Stimulated activated CD4-positive, alpha-beta T cell treated with anti-CD3 and anti-CD28 coated beads, Interleukin-4, amount 100 ng/mL, for 24 hours (primary cell): ENCODE measurements around the gene ARPIN.
"Not testable (repeated sequence)": the region's sequence is repeated elsewhere in the genome, so short reads cannot be mapped to it uniquely, and the experiment has no call there.

Experiments used
- DNase-seq: peaks from one replicate; pipeline ENCODE4 v3.0.0-alpha.2; 2020

Gene ARPIN

DNA sequence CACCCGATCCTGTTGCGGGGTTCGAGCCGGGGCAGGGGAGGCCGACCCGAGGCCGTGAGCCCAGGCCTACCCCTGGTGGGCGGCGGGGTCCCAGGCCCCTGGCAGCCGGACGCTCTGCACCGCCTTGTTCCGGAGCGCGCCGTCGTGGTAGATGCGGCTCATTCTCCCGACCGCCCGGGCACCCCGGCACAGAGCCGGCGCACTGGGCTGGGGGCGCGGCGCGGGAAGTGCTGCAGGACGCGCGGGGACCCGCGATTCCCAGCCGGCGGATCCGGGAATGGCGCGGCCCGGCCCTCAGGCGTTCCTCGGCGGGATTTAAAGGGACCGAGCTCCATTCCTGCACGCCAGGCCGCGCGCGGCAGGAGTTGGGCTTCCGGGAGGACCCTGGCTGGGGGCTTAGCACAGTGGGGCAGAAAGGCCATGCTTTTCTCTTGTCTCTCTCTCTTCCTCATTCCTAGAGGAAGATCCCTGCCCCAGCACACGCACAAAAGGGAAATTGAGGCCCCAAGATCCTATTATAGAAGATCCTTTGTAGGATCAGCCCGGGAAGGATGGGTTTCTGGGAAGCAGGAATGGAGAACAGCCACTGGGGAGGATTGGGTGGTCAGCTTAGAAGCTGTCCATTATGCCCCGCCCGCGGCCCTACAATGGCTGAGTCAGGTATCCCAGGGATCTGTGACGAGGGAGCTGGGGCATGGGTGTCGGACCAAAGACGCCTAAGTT is at the start of gene ARPIN:
Gene ARPIN, minus strand, starts transcription at position 279 of the 723 bp plus-strand sequence. Its CDS starts 117 bp downstream, at position 162.
- no peak for DNase-seq

DNA sequence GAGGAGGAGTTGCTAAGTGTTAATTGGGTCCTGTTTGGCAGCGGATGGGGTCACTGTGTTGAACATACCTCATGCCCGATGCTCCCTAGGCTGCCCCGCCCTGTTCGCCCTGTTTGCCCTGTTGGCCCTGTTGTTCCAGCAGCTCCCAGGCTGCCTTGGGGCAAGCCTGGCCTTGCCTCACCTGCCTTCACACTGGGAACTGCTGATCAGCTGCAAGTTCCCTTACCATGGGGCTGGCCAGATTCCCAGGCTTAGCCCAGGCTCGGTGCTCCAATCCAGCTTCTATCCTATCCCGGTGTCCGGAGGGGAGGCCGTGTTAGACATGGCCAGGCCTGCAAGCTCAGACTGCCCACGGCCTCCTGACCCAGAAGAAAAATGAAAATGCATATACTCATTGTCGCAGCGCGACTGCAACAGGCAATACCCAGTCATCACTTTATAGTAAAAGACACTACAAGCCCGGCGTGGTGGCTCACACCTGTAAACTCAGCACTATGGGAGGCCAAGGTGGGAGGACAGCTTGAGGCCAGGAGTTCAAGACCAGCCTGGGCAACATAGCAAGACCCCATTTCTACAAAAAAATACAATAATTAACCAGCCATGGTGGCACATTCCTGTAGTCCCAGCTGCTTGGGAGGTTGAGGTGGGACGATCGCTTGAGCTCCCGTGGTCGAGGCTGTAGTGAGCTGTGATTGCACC is 45.5 kb upstream of the ARPIN start:
- no peak for DNase-seq

DNA sequence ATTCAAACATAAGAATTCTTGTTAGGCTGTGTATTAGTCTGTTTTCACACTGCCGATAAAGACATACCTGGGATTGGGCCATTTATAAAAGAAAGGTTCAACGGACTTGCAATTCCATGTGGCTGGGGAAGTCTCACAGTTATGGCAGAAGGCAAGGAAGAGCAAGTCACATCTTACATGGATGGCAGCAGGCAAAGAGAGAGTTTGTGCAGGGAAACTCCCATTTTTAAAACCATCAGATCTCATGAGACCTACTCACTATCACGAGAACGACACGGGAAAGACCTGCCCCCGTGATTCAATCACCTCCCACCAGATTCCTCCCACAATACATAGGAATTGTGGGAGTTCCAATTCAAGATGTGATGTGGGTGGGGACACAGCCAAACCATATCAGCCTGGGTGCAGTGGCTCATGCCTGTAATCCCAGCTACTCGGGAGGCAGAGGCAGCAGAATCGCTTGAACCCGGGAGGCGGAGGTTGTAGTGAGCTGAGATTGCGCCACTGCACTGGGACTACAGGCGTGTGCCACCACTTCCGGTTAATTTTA is 42.8 kb upstream of the ARPIN start:
- not testable (repeated sequence) for DNase-seq

DNA sequence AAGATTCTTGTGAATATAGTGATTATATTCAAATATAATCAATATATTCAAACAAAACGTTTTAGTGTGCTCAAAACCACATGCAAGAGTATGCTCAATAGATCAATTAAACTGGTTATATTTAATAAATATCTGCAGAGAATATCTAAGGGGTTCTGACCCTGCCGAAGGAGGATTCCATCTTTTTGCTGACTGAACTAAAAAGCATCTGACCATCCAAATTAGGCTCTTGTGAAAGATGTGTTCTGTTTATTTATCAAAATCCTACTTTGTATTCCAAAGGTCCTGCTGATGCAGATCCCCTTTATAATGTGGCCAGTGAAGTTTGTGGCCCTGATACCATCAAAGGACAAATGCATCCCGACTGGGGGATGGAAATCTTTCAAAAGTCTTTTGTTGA is 41.8 kb upstream of the ARPIN start:
- no peak for DNase-seq

DNA sequence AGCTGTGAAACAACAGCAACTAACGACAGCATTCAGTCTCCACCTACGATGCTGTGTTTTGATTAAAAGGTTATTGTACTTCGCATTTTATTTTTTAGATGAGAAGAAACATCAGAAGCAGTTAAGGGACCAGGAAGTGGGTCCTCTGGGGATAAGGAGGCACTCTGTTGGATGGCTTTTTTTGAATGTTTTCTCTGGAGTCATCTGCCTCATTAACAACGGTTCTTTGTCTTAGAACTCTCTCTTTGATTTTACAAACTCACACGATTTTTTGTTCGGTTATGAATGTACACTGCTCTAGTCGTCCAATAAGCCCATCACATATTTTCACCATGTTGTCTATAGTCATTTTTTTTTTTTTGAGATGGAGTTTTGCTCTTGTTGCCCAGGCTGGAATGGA is 36.0 kb upstream of the ARPIN start:
- DNase-seq: no peak

DNA sequence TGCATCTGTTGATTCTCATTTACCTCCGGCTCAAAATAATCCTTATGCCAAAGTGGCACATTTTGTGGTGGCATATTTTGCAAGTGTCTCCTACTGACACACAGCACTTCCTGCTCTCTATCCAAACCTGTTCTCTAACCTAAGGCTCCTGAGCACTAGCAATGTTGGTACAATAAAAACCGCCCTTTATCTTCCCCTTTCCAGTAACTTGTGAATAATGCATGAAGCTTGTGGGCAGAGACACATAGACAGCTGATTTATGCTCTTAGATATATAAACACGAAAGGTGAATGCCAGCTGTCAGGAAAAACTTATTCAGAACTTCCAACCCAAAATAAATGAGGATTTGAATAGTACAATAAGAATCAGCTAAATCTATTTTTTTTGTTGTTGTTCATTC is 34.6 kb upstream of the ARPIN start:
- no peak for DNase-seq

DNA sequence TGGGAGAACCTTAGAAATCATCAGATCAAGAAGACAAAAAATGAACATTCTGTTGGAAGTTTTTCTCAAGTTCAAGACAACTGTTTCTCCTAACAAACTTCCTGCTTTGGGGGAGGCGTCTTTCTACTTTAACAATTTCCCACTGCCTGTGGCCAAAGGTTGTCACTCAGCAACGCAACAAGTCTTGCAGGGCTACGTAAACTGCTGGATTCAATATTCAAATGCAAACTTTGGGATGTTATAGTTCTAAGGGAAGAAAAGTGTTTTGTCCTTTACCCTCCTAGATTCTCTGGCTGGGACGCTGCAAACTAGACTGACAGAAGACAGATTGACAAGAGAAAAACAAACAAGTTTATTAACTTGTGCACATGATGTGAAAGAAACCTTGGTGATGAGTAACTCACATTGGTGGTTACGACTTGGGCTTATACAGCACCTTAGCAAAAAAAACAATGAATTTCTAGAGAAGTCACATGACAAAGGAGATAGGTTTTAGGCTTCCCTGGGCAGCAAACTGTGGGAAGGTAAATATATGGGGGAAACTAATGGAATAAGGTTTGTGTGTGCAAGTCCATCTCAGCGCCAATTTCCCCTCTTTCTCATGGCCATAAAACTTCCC is 34.0 kb upstream of the ARPIN start:
- no peak for DNase-seq

DNA sequence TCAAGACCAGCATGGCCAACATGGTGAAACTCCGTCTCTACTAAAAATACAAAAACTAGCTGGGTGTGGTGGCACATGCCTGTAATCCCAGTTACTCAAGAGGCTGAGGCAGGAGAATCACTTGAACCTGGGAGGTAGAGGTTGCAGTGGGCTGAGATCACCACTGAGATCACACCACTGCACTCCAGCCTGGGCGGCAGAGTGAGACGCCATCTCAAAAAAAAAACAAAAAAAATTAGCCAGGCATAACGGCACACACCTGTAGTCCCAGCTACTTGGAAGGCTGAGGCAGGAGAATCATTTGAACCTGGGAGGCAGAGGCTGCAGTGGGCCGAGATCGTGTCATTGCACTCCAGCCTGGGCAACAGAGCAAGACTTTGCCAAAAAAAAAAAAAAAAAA is 31.0 kb upstream of the ARPIN start:
- DNase-seq: not testable (repeated sequence)

DNA sequence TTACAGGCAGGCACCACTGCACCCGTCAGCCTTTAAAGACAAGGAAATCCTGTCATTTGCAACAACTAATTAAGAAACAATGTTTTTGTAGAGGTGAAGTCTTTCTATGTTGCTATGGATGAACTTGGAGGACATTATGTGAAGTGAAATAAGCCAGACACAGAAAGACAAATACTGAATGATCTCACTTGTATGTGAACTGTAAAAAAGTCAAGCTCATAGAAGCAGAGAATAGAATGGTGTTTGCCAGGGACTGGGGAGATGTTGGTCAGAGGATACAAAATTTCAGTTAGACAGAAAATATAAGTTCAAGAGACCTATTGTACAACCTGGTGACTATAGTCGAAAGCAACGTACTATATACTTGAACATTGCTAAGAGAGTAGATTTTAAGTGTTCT is 27.2 kb upstream of the ARPIN start:
- no peak for DNase-seq

DNA sequence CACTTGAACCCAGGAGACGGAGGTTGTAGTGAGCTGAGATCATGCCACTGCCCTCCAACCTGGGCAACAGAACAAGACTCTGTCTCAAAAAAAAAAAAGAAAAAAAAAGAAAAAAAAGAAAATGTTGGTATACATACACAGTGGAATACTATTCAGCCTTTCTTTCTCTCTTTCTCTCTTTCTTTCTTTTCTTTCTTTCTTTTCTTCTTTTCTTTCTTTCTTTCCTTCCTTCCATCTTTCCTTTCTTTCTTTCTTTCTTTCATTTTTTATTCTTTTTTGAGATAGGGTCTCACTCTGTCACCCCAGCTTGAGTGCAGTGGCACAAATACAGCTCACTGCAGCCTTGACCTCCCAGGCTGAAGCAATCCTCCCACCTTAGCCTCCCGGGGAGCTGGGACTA is 26.6 kb upstream of the ARPIN start:
- not testable (repeated sequence) for DNase-seq

DNA sequence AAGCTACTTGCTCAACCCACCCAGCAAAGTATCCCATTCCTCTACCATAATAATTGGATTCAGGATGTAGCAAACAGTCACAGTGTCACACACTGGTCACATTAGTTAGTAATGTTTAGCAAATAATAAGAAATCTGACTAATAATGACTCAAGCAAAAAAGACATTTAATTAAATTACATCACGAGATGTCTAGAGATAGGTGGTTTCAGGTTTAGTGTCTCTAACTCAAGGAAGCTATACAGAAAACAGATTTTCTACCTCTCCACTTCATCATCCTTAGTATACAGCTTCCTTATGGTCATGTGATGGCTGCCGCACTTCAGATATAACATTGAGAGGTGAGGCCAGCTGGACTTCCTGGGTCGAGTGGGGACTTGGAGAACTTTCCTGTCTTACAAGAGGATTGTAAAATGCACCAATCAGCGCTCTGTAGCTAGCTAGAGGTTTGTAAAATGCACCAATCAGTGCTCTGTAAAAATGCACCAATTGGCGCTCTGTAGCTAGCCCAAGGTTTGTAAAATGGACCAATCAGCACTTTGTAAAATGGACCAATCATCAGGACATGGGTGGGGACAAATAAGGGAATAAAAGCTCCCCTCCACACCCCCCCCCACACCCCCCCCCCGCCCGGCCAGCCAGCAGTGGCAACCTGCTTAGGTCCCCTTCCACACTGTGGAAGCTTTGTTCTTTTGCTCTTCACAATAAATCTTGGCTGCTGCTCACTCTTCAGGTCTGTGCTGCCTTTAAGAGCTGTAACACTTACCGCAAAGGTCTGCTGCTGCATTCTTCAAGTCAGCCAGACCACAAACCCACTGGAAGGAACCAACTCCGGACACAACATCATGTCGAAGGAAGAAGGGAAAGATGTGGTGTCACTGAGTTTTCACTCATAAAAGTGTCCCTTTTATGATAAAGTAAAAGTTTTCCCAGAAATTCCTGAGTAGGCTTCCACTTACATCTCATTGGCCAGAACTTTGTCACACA is 24.9 kb upstream of the ARPIN start:
- DNase-seq: no peak

DNA sequence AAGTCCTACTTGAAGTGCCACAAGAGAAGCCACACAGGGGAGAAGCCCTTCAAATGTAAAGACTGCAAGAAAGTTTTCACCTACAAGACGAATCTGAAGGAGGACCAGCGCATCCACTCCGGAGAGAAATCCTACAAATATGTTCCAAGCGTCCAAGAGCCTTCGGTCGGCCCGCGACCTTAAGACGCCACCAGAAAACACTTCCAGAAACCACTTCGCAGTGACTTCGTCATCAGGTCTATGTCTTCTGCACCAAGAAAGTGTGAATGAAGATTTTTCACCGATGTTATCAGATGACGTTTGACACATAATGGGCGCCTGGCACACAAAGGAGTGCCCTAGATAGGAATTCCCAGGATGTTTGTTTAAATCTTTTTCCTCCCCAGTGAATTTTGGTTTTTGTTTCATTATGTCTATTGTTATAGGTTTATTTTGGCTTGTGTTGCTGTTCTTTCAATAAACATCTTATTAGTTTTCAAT is 24.1 kb upstream of the ARPIN start:
- DNase-seq: no peak

DNA sequence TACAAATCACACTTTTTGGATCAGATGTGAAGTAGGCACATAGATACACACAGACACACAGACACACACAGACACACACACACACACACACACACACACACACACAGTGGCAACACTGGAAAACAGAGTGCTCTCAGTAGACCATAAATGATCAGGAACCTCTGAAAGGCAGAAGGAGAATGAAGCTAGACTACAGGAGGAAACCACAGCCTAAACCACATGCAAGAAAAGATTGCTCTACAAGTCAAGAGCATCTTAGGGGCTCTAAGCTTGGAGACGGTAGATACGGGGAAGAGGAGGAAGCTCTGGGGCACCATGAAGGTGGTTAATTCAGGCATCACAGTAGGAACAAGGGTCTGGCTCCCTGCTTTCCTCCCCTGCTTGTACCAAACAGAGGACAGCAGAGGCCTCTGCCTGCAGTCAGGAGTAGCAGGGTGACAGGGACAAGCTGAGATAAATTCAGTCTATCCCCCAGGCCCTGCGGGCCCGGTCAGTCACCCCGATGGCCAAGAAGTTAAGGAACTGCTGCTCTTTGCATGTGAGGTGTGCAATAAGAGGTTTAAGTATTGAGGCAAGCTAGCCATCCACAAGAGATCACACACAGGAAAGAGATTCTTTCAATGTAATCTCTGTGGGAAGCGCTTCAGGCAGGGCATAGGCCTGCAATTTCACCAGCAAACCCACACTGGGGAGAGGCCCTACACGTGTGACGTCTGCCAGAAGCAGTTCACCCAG is 23.5 kb upstream of the ARPIN start:
- no peak for DNase-seq

DNA sequence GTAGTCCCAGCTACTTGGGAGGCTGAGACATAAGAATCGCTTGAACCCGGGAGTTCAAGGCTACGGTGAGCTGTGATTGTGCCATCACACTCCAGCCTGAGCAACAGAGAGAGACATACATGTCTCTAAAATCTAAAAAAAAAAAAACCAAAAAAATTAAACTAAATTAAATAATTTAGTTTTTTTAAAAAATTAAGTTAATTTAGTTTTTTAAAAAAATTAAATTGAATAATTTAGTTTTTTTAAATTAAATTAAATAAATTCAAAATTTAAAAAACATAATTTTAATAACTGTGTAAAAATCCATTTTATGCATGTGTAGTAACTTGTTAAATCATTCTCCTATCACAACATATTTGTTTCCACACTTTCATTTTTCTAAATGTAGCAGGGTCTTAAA is 20.1 kb upstream of the ARPIN start:
- DNase-seq: no peak

DNA sequence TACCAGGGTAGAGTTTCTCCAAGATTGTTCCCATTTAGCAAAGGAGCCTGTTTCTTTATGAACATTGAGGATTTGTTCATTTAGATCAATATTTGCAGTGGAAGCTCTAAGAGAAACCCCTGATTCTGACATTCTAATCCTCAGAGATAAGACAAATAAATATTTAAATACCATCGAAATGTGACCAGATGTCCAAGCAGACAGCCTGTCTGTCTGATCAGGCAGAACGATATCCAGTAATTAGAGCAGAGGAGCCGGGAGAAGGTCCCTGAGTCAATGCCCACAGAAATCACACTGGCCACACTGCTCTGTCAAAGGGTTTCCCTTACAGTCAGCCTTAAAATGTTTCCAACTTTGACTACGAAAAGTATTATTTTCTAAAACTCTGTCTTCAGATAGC is 15.7 kb upstream of the ARPIN start:
- no peak for DNase-seq

DNA sequence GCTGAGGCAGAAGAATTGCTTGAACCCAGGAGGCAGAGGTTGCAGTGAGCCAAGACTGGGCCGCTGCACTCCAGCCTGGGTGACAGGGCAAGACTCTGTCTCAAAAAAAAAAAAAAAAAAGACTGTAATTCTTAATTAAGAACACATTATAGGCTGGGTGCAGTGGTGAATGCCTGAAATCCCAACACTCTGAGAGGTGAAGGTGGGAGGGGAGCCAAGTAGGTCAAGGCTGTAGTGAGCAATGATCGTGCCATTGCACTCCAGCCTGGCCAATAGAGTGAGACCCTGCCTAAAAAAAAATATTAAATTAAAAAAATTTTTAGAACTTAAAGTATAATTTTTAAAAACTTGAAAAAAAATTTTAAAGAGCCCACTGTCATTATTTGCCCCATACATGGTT is 13.4 kb upstream of the ARPIN start:
- DNase-seq: no peak

DNA sequence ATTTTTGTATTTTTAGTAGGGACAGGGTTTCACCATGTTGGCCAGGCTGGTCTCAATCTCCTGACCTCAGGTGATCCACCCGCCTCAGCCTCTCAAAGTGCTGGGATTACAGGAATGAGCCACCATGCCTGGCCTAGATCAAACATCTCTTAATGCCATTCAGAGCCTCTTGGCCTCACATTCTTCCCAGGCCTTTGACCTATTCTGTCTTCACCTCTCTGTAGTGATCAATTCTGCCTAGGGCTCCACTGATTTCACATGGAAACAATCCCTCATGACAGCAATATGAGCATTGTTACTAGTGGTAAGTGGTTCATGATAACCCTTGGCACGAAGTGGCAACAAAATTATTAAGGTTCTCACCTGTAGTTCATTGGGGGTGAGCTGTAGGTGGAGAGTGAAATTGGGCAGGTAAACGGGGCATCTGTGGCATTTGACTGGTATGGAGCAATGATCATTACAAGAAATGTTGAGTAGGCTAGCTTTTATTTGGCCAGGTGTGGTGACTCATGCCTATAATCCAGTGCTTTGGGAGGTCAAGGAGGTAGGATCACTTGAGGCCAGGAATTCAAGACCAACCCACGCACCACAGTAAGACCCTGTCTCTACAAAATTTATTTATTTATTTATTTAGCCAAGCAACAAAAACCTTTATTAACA is 4.8 kb upstream of the ARPIN start:
- no peak for DNase-seq

DNA sequence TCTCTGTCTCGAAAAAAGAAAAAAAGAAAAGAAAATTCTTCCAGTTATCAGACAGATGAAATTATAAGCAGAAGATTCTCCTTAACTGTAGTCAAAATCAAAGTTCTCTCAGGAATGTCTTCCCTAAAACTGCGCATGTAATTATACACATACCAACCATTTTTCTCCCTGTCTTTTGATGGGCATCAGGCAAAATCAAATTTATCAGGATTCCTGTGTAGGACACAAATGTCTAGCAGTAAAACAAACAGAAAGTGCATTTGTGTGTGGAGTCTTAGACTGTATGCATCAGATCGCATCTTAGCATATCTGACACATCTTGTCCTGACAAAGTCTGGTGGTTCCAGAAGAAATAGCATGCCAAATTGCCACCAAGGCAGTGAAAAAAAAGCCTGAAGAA is 3.9 kb upstream of the ARPIN start:
- DNase-seq: no peak

DNA sequence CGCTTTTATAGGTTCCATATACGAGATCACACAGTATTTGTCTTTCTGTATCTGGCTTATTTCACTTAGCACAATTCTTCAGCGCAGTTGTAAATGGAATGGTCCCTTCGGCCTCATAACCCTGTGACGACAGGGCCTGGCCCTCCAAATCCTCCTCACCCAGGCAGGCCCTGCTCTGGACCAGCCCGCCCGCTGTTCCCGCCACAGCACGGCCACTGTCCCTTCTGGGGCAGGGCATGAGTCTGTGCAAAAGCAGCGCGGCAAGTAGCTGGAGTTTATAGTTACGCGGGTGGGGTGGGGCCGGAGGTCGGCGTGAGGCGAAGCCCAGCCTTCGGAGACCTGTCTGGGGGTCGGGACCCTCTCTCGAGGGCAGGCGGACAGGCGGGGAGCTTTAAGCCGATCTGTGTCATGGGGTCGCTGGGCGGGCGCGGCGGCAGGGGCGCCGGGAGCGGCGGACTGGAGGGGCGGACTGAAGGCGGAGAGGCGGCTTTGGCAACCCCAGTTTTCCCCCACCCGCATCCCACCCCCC is 543 bp downstream of the ARPIN start:
- DNase-seq: no peak

DNA sequence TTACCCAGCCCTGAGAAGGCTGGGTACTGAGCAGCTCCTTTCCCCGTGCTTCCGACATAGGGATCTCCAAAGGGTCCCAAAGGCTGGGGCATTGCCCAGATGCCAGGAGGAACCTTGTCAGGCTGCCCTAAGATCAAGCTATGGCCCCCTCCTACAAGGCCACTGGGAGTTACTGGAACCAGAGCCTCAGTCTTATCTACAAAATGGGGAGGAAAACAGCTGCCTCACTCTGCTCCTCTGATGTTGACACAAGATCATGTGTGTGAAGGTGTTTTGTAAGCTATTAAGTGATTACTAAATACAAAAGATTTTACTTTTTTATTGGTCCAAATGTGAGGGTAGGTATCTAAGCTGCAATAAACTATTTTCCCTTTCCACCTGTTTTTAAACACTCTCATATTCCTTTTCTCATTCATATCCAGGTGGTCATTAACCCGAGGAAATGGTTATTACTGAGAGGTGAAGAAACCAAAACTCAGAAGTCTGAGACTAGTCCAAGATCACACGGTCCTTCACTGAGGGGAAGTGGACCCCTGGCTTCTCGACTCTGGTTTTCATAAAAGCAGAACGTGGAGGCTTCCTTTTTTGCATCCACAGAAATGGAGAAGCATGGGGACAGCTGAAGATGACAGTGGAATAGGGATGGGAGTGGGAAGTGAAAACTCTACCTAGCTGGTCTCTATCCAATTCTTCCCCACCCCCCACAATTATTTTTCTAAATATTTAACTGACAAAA is 1.7 kb downstream of the ARPIN start:
- no peak for DNase-seq
